ENCODE measurements around the gene GPS1. TPM values are rescaled to one million over a fixed set of nuclear protein-coding genes. Genes with fewer than 3 reads are reported as not detected.
A peak's percentile ranks its signal among the peaks of the same experiment; 100 is the strongest.

GPS1 gene
- total and polyA plus RNA-seq, 10 of the 15 experiments (the other 5 are each of a cell fraction or from before 2014, with no cell fraction given), result 2.2 to 146 (median 77.7) TPM

- H3K79me2 ChIP-seq (ENCODE audit: control insufficient read depth, insufficient read depth, low read length), result peaks cover 9% of the 10 kb centered on the region
- TF ChIP-seq POLR2A (IDR thresholded peaks at IDR 0.05; ENCODE audit: low read depth, low read length), result peak; percentile 6
- TF ChIP-seq RCOR1 (conservative IDR thresholded peaks at IDR 0.05; ENCODE audit: low read depth, low read length), result no peak
- ChIA-PET POLR2A (no interaction called here), CTCF (interaction anchor here (0.6 to 0.9 kb wide), 2 partner anchors 40 to 57 kb away, joined by 3 read pairs; no protein-coding TSS in a partner anchor), RAD21 (ENCODE audit: unreplicated experiment) (interaction anchor here (1.8 kb wide), 1 partner anchor 56 kb away, joined by 6 read pairs; no protein-coding TSS in a partner anchor), SMC1A (ENCODE audit: uncharacterized antibody, unreplicated experiment) (no interaction called here)
- H3K9ac ChIP-seq (ENCODE audit: control insufficient read depth, insufficient read depth, low read length), result no peak overlapping the region
- no peaks in the 10 kb centered on the region; a peak in 2 of 4 replicates for H3K36me3 ChIP-seq (ENCODE audit: control insufficient read depth in 2 of 2, insufficient read depth in 2 of 2, low read length in 1 of 2)
- H3K4me2 ChIP-seq (ENCODE audit: control insufficient read depth, insufficient read depth), result no peak overlapping the region
- H3K9me3 ChIP-seq (replicated peaks; ENCODE audit: control insufficient read depth, insufficient read depth, low read length), result no peaks in the 10 kb centered on the region
- no peak overlapping the region for H2AFZ ChIP-seq (ENCODE audit: control insufficient read depth, low read depth, low read length)
- ATAC-seq (no peak), DNase-seq (ENCODE audit: low read depth, low spot score) (no peak), FAIRE-seq (no peak)
- in situ Hi-C loops (cut with MboI) (no loop called here), intact Hi-C loops (cut with micrococcal nuclease; ENCODE audit: unreplicated experiment) (no loop called here)
- H3K27ac ChIP-seq (ENCODE audit: control insufficient read depth, insufficient read depth), result no peak overlapping the region
- H4K20me1 ChIP-seq (ENCODE audit: control insufficient read depth, insufficient read depth), result no peaks in the 10 kb centered on the region
- H3K4me3 ChIP-seq, result no peak overlapping the region
- WGBS (ENCODE audit: insufficient coverage, insufficient replicate concordance, low lambda C conversion rate, missing lambda C conversion rate), result 73% methylated on average over 28 of the region's 28 CpGs
- H3K4me1 ChIP-seq (ENCODE audit: control insufficient read depth, insufficient read depth, low read length), result peaks cover 1% of the 10 kb centered on the region; the same call in 1 of the 2 replicates
- no peaks in the 10 kb centered on the region for H3K27me3 ChIP-seq (replicated peaks in 1 of 2; ENCODE audit: control insufficient read depth in 2 of 2, insufficient read depth in 2 of 2, low read length in 1 of 2)
- BruUV-seq (replicated peaks), result no TSS peak
Measured at GRCh38 chr17:82016061-82016874, 35.4 kb upstream of the GPS1 start.

- DNase-seq (ENCODE audit: low read depth, low spot score), result no peak
- no peaks in the 10 kb centered on the region; a peak in 2 of 4 replicates for H3K36me3 ChIP-seq (ENCODE audit: control insufficient read depth in 2 of 2, insufficient read depth in 2 of 2, low read length in 1 of 2)
- H3K4me3 ChIP-seq, result no peak overlapping the region
- no peak overlapping the region for H3K4me2 ChIP-seq (ENCODE audit: control insufficient read depth, insufficient read depth)
- FAIRE-seq, result no peak
- no peak overlapping the region for H3K9ac ChIP-seq (ENCODE audit: control insufficient read depth, insufficient read depth, low read length)
- no peak for ATAC-seq
- WGBS (ENCODE audit: insufficient coverage, insufficient replicate concordance, low lambda C conversion rate, missing lambda C conversion rate), result 92% methylated on average over 13 of the region's 24 CpGs
- ChIA-PET POLR2A (no interaction called here), SMC1A (ENCODE audit: uncharacterized antibody, unreplicated experiment) (no interaction called here), CTCF (no interaction called here), RAD21 (ENCODE audit: unreplicated experiment) (interaction anchor here (1.8 kb wide), 1 partner anchor 57 kb away, joined by 6 read pairs; no protein-coding TSS in a partner anchor)
- H3K9me3 ChIP-seq (replicated peaks; ENCODE audit: control insufficient read depth, insufficient read depth, low read length), result no peaks in the 10 kb centered on the region
- TF ChIP-seq POLR2A (IDR thresholded peaks at IDR 0.05; ENCODE audit: low read depth, low read length) (peak; percentile 15; the same call in 1 of the 2 replicates), SMC3 (IDR thresholded peaks at IDR 0.05; ENCODE audit: borderline replicate concordance, low read length) (no peak)
- H3K79me2 ChIP-seq (ENCODE audit: control insufficient read depth, insufficient read depth, low read length), result peaks cover 14% of the 10 kb centered on the region
- peaks cover 5% of the 10 kb centered on the region for H3K4me1 ChIP-seq (ENCODE audit: control insufficient read depth, insufficient read depth, low read length)
- intact Hi-C loops (cut with micrococcal nuclease; ENCODE audit: unreplicated experiment), result no loop called here
- H3K27me3 ChIP-seq (replicated peaks in 1 of 2; ENCODE audit: control insufficient read depth in 2 of 2, insufficient read depth in 2 of 2, low read length in 1 of 2), result no peaks in the 10 kb centered on the region
- no peaks in the 10 kb centered on the region for H4K20me1 ChIP-seq (ENCODE audit: control insufficient read depth, insufficient read depth)
- no peak overlapping the region for H2AFZ ChIP-seq (ENCODE audit: control insufficient read depth, low read depth, low read length)
- no TSS peak for BruUV-seq (replicated peaks)
- H3K27ac ChIP-seq (ENCODE audit: control insufficient read depth, insufficient read depth), result no peak overlapping the region
- in situ Hi-C loops (cut with MboI), result no loop called here
Measured at GRCh38 chr17:82016875-82017459, 34.7 kb upstream of the GPS1 start.
